HepG2 (cell line): Measurements from ENCODE around the gene ZNF429. TPM values are rescaled to one million over a fixed set of nuclear protein-coding genes. Genes with fewer than 3 reads are reported as not detected.
A peak's percentile ranks its signal among the peaks of the same experiment; 100 is the strongest.
"Not testable (repeated sequence)": the region's sequence is repeated elsewhere in the genome, so short reads cannot be mapped to it uniquely, and the experiment has no call there.

ENCODE experiments used
- ATAC-seq: fragments of 200-7000 bp; cut with Tn5 transposase; 3 replicates; pipeline ENCODE4 v1.9.1; 2020; ENCODE audit warnings: mild to moderate bottlenecking, moderate library complexity
- BruUV-seq: library from RNA; stranded (reverse); fragments of 400-500 nt; replicated peaks from 2 replicates; lab custom pipeline; 2021; lab: Mats Ljungman, UMichigan
- CTCF ChIA-PET: fragments of 300-600 bp; formaldehyde crosslinking; extraction: SDS; loops from one replicate; lab custom pipeline; 2021; ENCODE audit warnings: low total read pairs, inconsistent platforms, low intra/inter-chr PET ratio; lab: Yijun Ruan, JAX
- POLR2A ChIA-PET: fragments of 350-600 bp; sonication (Branson Sonifier 250); formaldehyde crosslinking; loops from one replicate; lab custom pipeline; 2020; ENCODE audit warnings: antibody characterized with exemption, inconsistent platforms; lab: Yijun Ruan, JAX
- DNase-seq: peaks from one replicate; pipeline ENCODE4 v3.0.0-alpha.2; 2015; ENCODE audit warnings: low spot score
- FAIRE-seq: peaks from 3 replicates; lab custom pipeline; 2011; peaks lifted over from hg19 to GRCh38; lab: Jason Lieb, UNC
- H2AFZ ChIP-seq: one replicate; pipeline ENCODE4 v1.6.1; 2011; ENCODE audit warnings: low read length, inconsistent platforms
- H3K27ac ChIP-seq: fragments of 300-600 bp; 3 replicates; pipeline ENCODE4 v1.8.0; 2011; ENCODE audit warnings: mixed run types, mild to moderate bottlenecking, mixed read lengths, low read length, inconsistent platforms; ENCODE audit not compliant: insufficient read depth; ENCODE audit errors: extremely low read length
- H3K27me3 ChIP-seq, 2 experiments: fragments of 200-600 bp in 1 of 2; 2 replicates in 1 of 2; 3 replicates in 1 of 2; pipeline versions ENCODE4 v1.6.0 to v1.8.0; 2011; ENCODE audit warnings: low read length in 2 of 2, mild to moderate bottlenecking in 2 of 2, moderate library complexity in 2 of 2, inconsistent platforms in 1 of 2; ENCODE audit not compliant: insufficient read depth in 2 of 2, control insufficient read depth in 1 of 2
- H3K36me3 ChIP-seq, 2 experiments: fragments of 200-600 bp in 1 of 2; replicated peaks in 1 of 2; 2 replicates in 1 of 2; 3 replicates in 1 of 2; pipeline versions ENCODE4 v1.5.1 to v1.8.0; 2011; ENCODE audit warnings: low read length in 2 of 2, inconsistent platforms in 1 of 2; ENCODE audit not compliant: insufficient read depth in 2 of 2, control insufficient read depth in 1 of 2
- H3K4me1 ChIP-seq: 2 replicates; pipeline ENCODE4 v1.5.1; 2012; ENCODE audit warnings: low read length, inconsistent platforms; ENCODE audit not compliant: insufficient read depth
- H3K4me2 ChIP-seq: 2 replicates; pipeline ENCODE4 v1.6.0; 2011; ENCODE audit warnings: low read depth, low read length, inconsistent platforms
- H3K4me3 ChIP-seq, 3 experiments: fragments of 200-600 bp in 1 of 3; sonication (generic), shearing (Covaris generic) in 1 of 3; replicated peaks in 1 of 3; 2 replicates each; pipeline ENCODE4 v1.5.1; 2011 to 2016; ENCODE audit warnings: low read length in 3 of 3, inconsistent platforms in 2 of 3, low read depth in 2 of 3, mild to moderate bottlenecking in 2 of 3, control low read depth in 1 of 3, mixed read lengths in 1 of 3; ENCODE audit not compliant: insufficient read depth in 1 of 3
- H3K79me2 ChIP-seq: one replicate; pipeline ENCODE4 v1.6.1; 2011; ENCODE audit warnings: low read length, inconsistent platforms; ENCODE audit not compliant: insufficient read depth
- H3K9ac ChIP-seq: 2 replicates; pipeline ENCODE4 v1.6.0; 2011; ENCODE audit warnings: mild to moderate bottlenecking, low read depth, low read length, inconsistent platforms; ENCODE audit not compliant: insufficient read depth
- H3K9me3 ChIP-seq: 2 replicates; pipeline ENCODE4 v1.5.1; 2012; ENCODE audit warnings: mild to moderate bottlenecking, low read length
- H4K20me1 ChIP-seq: 2 replicates; pipeline ENCODE4 v1.6.0; 2011; ENCODE audit warnings: inconsistent platforms, mild to moderate bottlenecking, low read length, moderate library complexity; ENCODE audit not compliant: insufficient read depth
- ELK4 ChIP-seq: sonication (generic); formaldehyde crosslinking; IDR thresholded peaks from 2 replicates; pipeline ENCODE4 v1.9.0; 2021; ENCODE audit warnings: missing genetic modification reagents, borderline replicate concordance
- HHEX ChIP-seq: IDR thresholded peaks from 2 replicates; pipeline ENCODE4 v1.6.1; 2016; ENCODE audit warnings: control low read depth
- MEF2D ChIP-seq: sonication (generic); formaldehyde crosslinking; IDR thresholded peaks from 2 replicates; pipeline ENCODE4 v1.5.1; 2020; ENCODE audit warnings: mild to moderate bottlenecking, missing genetic modification reagents
- NFYB ChIP-seq: sonication (generic); formaldehyde crosslinking; IDR thresholded peaks from 2 replicates; pipeline ENCODE4 v1.4.0; 2020; ENCODE audit warnings: missing genetic modification reagents
- RBAK ChIP-seq: sonication (generic); formaldehyde crosslinking; IDR thresholded peaks from 2 replicates; pipeline ENCODE4 v1.5.1; 2020; ENCODE audit warnings: mild to moderate bottlenecking, missing genetic modification reagents
- SRF ChIP-seq: IDR thresholded peaks from 2 replicates; pipeline ENCODE4 v1.6.1; 2011; ENCODE audit warnings: mild to moderate bottlenecking, low read depth, low read length, moderate library complexity
- ZNF512 ChIP-seq: sonication (generic); formaldehyde crosslinking; IDR thresholded peaks from 2 replicates; pipeline ENCODE4 v1.4.0; 2020; ENCODE audit warnings: mild to moderate bottlenecking, missing genetic modification reagents
- ZNF614 ChIP-seq: IDR thresholded peaks from 2 replicates; pipeline ENCODE4 v1.6.1; 2018; ENCODE audit warnings: missing biosample characterization, missing genetic modification reagents, inconsistent platforms, borderline replicate concordance
- WGBS: methylation state at CpG from one replicate; pipeline ENCODE4 v1.1.6; 2017; ENCODE audit warnings: low lambda C conversion rate; 5-methylcytosine and 5-hydroxymethylcytosine counted together
- in situ Hi-C: cut with HindIII; loops from 2 replicates; pipeline ENCODE4 v1.10.0; 2017; ENCODE audit warnings: low pct_unique_long_range_greater_than_20kb; ENCODE audit not compliant: extremely low pct_ligation_motif_present
- intact Hi-C: fragments of 100-400 bp; cut with micrococcal nuclease; formaldehyde crosslinking; loops from one replicate; pipeline ENCODE4 v1.10.0; 2022; ENCODE audit not compliant: unreplicated experiment
- polyA plus RNA-seq, 8 experiments: library from polyadenylated mRNA; depleted of rRNA in 3 of 8; stranded (reverse) in 7 of 8; unstranded in 1 of 8; fragments of >200 nt; fragmentation: Illumina TruSeq in 4 of 8; extraction: Trizol in 4 of 8; gene quantifications; 2 replicates each; pipeline versions ENCODE4 v1.2.1 to v1.2.3, GENCODE V29; 2011 to 2016; ENCODE audit warnings: low read depth in 4 of 8, missing spikeins in 1 of 8, mixed read lengths in 1 of 8; ENCODE audit not compliant: insufficient read depth in 1 of 8
- total RNA-seq, 5 experiments: library from RNA; depleted of rRNA; stranded (reverse); fragments of >200 nt; fragmentation: Illumina TruSeq; extraction: Trizol; gene quantifications; 2 replicates each; pipeline ENCODE4 v1.2.3, GENCODE V29; 2016; ENCODE audit warnings: low read depth in 1 of 5

ZNF429 gene
- total and polyA plus RNA-seq, 2 of the 13 experiments (the other 11 are each of a cell fraction or from before 2014, with no cell fraction given) = 3.3 to 3.4 TPM

GRCh38 chr19:21472507-21472906 is 32.9 kb upstream of the ZNF429 start (continued):
- TF ChIP-seq ELK4 (CRISPR knock-in tag) (no peak), RBAK (CRISPR knock-in tag) (no peak), ZNF512 (CRISPR knock-in tag) (no peak)
- TF ChIP-seq, all 625 proteins: peak for 0

GRCh38 chr19:21474671-21475181 is 30.7 kb upstream of the ZNF429 start:
- ATAC-seq (no peak), DNase-seq (no peak), FAIRE-seq (no peak)
- Histone ChIP-seq H3K4me3 (no peak overlapping the region), H4K20me1 (no peaks in the 10 kb centered on the region), H3K9me3 (peaks cover 48% of the 10 kb centered on the region; the same call in 1 of the 2 replicates), H3K4me1 (no peaks in the 10 kb centered on the region), H3K36me3 (no peaks in the 10 kb centered on the region), H3K27me3 (no peaks in the 10 kb centered on the region), H3K9ac (no peak overlapping the region), H3K27ac (no peak overlapping the region), H3K4me2 (no peak overlapping the region), H3K79me2 (no peaks in the 10 kb centered on the region), H2AFZ (no peak overlapping the region)
- POLR2A ChIA-PET = no interaction called here
- in situ Hi-C loops = no loop called here
- TF ChIP-seq MEF2D (CRISPR knock-in tag) = no peak
- no peak for TF ChIP-seq ZNF614 (CRISPR knock-in tag)
- TF ChIP-seq SRF = no peak
- TF ChIP-seq NFYB = peak; percentile 38
- no peak for TF ChIP-seq HHEX (CRISPR knock-in tag)
- WGBS = 68% methylated on average over 26 of the region's 37 CpGs
- no TSS peak for BruUV-seq
- CTCF ChIA-PET = no interaction called here
- intact Hi-C loops = no loop called here

- H3K79me2 ChIP-seq, in situ Hi-C loops, BruUV-seq: not testable (repeated sequence)
These were observed 23.0 kb upstream of the ZNF429 start for GRCh38 chr19:21482361-21482760.

More at GRCh38 chr19:21482361-21482760, 23.0 kb upstream of the ZNF429 start:
- H3K4me3 ChIP-seq, ATAC-seq, H3K27me3 ChIP-seq, CTCF ChIA-PET, FAIRE-seq, H3K9ac ChIP-seq, H3K4me1 ChIP-seq, H4K20me1 ChIP-seq, H2AFZ ChIP-seq, H3K4me2 ChIP-seq, DNase-seq, H3K36me3 ChIP-seq, H3K27ac ChIP-seq, POLR2A ChIA-PET, intact Hi-C loops: not testable (repeated sequence)
- 81% methylated on average over 14 of the region's 14 CpGs for WGBS
- H3K9me3 ChIP-seq = peaks cover 51% of the 10 kb centered on the region
